ENCODE results near the gene HEPHL1.

Gene HEPHL1

DNA sequence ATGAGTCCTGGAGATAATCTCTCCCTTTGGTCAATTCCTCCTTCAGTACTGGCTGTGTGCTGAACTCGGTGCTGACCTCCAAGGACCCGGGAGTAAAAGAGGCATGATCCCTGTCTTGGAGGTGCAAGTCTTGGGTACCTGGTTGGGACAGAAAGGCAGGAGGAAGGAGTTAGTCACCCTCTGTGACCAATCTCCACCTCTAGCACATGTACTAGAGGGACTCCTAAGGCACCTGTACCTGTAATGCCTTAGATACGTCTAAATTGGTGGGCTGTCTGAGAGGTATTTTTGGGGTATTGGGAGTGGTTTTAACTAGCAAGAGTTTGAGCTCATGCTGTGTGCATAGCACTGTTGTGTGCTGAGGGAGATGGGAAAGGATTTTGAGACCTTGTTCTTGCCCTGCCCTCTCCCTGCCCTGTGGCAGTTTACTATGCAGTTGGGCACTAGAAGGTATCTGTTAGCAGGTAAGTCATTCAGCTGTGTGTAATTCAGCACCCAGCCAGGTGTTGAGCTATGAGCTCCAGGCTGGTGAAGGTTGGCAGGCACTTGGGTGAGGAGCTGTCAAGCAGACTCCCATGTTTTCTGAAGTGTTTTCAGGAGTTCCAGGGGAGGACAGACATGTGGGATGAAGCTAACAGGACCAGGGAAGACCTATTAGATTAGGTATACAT, 110.0 kb downstream of the HEPHL1 start:
- DNase-seq (ENCODE audit: low spot score) = no peak

DNA sequence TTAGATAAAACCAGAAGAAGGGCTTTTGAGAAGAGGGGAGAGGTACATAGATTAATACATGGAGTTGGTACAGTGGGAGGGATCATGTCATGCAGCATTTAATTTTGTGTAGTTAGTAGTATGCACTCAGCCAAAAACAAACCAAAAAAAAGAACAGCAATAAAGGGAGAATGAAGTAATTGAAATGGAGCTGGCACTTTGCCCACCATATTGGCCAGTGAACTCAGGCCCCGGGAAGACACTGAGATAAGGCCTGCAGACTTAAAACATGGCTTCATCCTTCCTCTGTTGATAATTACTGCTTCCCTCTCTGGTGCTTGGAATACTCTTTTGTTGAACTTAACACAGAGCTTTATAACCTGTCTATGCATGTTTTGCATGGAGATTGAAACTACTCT, 110.6 kb downstream of the HEPHL1 start:
- no peak for DNase-seq (ENCODE audit: low spot score)

GRCh38 chr11:94132152-94132558, 111.0 kb downstream of the HEPHL1 start:
- peak; percentile 34 for DNase-seq (ENCODE audit: low spot score)

GRCh38 chr11:94132823-94133408, 111.8 kb downstream of the HEPHL1 start:
- no peak for DNase-seq (ENCODE audit: low spot score)

DNA sequence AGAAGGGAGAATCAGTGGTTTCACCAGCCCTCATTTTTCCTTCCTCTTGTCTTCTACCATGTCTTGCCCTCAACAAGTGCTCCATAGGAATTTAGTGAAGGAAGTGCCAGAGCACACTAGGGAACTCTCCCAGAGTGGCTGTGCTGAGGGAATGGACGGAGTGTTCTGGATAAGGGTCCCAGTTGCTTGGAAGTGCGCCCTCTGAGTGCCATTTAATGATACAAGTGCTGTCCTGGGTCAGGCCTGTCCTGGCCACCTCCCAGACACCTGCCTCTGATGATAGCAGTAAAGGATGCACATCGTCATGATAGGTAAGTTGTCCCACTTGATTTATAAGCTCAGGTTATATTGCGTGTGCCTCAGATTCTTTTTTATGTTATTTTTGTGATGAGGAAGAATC, 112.6 kb downstream of the HEPHL1 start:
- DNase-seq (ENCODE audit: low spot score) = no peak

GRCh38 chr11:94134651-94135512, 113.7 kb downstream of the HEPHL1 start:
- peak; percentile 82 for DNase-seq (ENCODE audit: low spot score)

GRCh38 chr11:94139416-94139815, 118.3 kb downstream of the HEPHL1 start:
- DNase-seq (ENCODE audit: low spot score) = no peak

GRCh38 chr11:94140154-94140655, 119.1 kb downstream of the HEPHL1 start:
- no peak for DNase-seq (ENCODE audit: low spot score)

DNA sequence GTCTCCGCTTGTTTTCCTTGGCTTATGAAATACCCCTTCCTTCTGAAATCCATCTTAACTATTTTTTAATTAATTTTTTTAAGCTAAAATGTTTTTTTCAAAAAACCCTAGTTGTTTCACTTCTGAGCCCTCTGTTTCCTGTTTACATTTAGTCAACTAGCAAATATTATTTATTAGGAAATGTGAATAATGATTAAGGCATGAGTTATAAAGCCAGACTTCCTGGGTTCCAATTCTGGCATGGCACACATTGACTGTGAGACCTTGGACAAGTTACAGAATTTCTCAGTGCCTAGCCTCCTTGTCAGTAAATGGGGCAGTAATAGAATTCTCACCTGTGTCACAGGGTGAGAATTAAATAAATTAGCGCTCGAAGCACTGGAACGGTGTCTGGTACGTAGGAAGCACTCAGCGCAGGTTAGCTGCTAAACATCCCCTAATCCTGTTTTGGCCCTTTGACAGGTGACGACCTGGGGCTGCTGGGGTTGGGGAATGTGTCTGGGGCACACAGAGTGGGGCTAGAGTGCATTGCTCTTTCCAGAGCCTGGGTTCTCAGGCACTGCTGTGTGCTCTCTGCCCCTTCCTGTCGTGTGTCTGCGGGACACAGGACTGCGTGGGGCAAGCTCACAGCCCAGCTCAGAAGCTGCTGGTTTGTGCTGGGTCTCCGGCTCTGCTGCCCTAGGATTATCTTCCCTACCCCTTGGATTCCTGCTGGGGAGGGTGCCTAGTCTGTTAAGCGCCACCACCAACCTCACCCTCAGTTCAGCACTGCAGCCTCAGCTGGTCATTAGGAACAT, 120.6 kb downstream of the HEPHL1 start:
- DNase-seq (ENCODE audit: low spot score) = no peak

GRCh38 chr11:94142308-94143281, 121.4 kb downstream of the HEPHL1 start:
- DNase-seq (ENCODE audit: low spot score) = no peak

GRCh38 chr11:94144216-94144615, 123.1 kb downstream of the HEPHL1 start:
- no peak for DNase-seq (ENCODE audit: low spot score)

DNA sequence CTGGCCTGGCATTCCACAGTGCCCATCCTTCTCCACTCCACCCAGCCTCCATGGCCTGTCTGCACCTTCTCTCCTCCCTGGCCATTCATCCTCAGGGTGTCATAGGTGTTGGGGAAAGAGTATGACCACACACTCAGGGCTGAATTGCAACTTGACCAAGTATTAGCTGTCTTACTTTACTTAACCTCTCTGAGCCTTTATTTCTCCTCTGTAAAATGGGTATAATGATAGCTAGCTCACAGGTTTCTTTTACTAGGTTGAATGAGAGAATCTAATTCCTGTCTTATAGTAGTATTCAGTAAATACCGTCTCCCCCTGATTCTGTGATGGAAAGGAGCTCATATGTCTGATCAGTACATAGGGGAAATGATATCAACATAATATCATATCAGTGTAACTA, 123.5 kb downstream of the HEPHL1 start:
- no peak for DNase-seq (ENCODE audit: low spot score)

GRCh38 chr11:94145431-94145830, 124.3 kb downstream of the HEPHL1 start:
- no peak for DNase-seq (ENCODE audit: low spot score)

GRCh38 chr11:94145916-94146315, 124.8 kb downstream of the HEPHL1 start:
- DNase-seq (ENCODE audit: low spot score) = no peak

- DNase-seq (ENCODE audit: low spot score) = no peak
Measured at GRCh38 chr11:94147433-94147845, 126.3 kb downstream of the HEPHL1 start.

DNA sequence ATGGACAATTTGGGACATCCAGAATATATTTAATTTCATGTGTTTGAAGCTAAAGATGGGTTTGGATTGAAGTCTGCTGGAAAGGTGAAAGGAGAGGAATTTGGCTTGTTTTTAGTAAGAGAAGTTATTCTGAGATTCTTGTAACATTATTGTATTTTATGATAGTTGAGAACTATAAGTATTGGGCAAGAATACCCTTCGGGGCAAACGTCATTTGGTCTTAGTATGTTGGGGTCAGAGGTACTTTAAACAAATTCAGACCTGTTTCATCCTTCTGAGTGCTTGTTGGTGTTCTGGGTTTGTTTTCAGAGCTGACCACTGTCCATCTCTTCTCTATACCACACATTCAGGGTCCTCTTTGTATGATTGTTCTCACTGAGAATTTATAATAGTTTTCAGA, 127.0 kb downstream of the HEPHL1 start:
- no peak for DNase-seq (ENCODE audit: low spot score)

DNA sequence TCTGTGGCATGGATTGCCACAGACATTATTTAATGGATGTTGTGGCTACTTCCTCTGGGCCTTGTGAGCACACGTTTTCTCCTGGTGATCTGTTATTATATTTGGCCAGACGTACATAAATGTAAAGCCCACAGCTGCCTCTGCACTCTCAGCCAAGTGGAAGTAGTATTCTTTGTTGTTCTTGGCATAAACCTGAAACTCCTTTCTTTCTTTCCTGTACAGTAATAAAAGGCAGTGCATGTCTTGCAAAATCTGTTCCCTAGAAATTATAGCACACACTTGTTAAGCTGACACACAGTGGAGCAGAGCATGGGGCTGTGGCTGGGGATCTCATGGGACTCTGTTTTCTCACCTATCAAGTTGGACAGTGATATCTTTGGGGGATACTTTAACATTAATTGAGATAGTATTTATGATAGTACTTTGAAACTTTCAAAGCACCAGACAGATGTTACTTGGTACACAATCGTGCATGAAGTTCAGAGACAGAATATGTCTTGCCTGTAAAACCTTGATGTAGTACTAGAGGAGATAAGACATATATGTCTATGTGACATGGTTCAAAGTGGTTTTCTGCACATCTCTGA, 128.4 kb downstream of the HEPHL1 start:
- peak; percentile 11 for DNase-seq (ENCODE audit: low spot score)

- no peak for DNase-seq (ENCODE audit: low spot score)
Measured at GRCh38 chr11:94150056-94150455, 128.9 kb downstream of the HEPHL1 start.

- no peak for DNase-seq (ENCODE audit: low spot score)
Measured at GRCh38 chr11:94150704-94151685, 129.8 kb downstream of the HEPHL1 start.

All from GM03348 (cell line).